Fibroblast of lung (primary cell): Measurements from ENCODE around the gene F2RL3. TPM values are rescaled to one million over a fixed set of nuclear protein-coding genes. Genes with fewer than 3 reads are reported as not detected.

ENCODE experiments used
- DNase-seq, 2 donors: peaks; one replicate each; pipeline versions ENCODE4 v3.0.0 to v3.0.0-alpha.2; 2010; ENCODE audit warnings: low read depth in 2 of 2
- H2AFZ ChIP-seq: 2 replicates; pipeline ENCODE4 v1.5.1; 2012; ENCODE audit warnings: low read length, control low read depth, inconsistent platforms
- H3K27ac ChIP-seq: 2 replicates; pipeline ENCODE4 v1.5.1; 2011; ENCODE audit warnings: low read length, control low read depth; ENCODE audit not compliant: insufficient read depth
- H3K27me3 ChIP-seq: 2 replicates; pipeline ENCODE4 v1.5.1; 2011; ENCODE audit warnings: mild to moderate bottlenecking, low read length; ENCODE audit not compliant: control insufficient read depth, insufficient read depth
- H3K36me3 ChIP-seq: 2 replicates; pipeline ENCODE4 v1.5.1; 2011; ENCODE audit warnings: low read length; ENCODE audit not compliant: control insufficient read depth, insufficient read depth
- H3K4me1 ChIP-seq: 2 replicates; pipeline ENCODE4 v1.5.1; 2011; ENCODE audit warnings: low read length; ENCODE audit not compliant: control insufficient read depth, insufficient read depth; ENCODE audit errors: extremely low read depth
- H3K4me2 ChIP-seq: 2 replicates; pipeline ENCODE4 v1.5.1; 2011; ENCODE audit warnings: low read length, control low read depth; ENCODE audit not compliant: insufficient read depth; ENCODE audit errors: extremely low read depth
- H3K4me3 ChIP-seq, 4 experiments: fragments of 200-600 bp in 1 of 4; sonication (generic) in 1 of 4; replicated peaks in 1 of 4; 2 replicates each; pipeline ENCODE4 v1.5.1; 2011 to 2016; ENCODE audit warnings: low read length in 4 of 4, low read depth in 3 of 4, mild to moderate bottlenecking in 3 of 4, control low read depth in 2 of 4, inconsistent platforms in 1 of 4, mixed read lengths in 1 of 4; ENCODE audit not compliant: insufficient read depth in 1 of 4; ENCODE audit errors: control extremely low read depth in 1 of 4
- H3K79me2 ChIP-seq: 2 replicates; pipeline ENCODE4 v1.5.1; 2012; ENCODE audit warnings: mild to moderate bottlenecking, low read length, inconsistent platforms; ENCODE audit not compliant: control insufficient read depth, insufficient read depth
- H3K9ac ChIP-seq: 2 replicates; pipeline ENCODE4 v1.5.1; 2011; ENCODE audit warnings: mild to moderate bottlenecking, low read length, control low read depth; ENCODE audit not compliant: insufficient read depth
- H3K9me3 ChIP-seq: 2 replicates; pipeline ENCODE4 v1.5.1; 2012; ENCODE audit warnings: low read depth, low read length; ENCODE audit not compliant: control insufficient read depth, insufficient read depth
- H4K20me1 ChIP-seq: 2 replicates; pipeline ENCODE4 v1.5.1; 2011; ENCODE audit warnings: low read length; ENCODE audit not compliant: control insufficient read depth, insufficient read depth; ENCODE audit errors: extremely low read depth
- EZH2 ChIP-seq: IDR thresholded peaks from 2 replicates; pipeline ENCODE4 v1.5.1; 2012; ENCODE audit warnings: low read length, control low read depth, mild to moderate bottlenecking; ENCODE audit errors: missing control alignments
- polyA plus RNA-seq, 2 donors: library from polyadenylated mRNA; depleted of rRNA in 1 of 2; stranded (reverse) in 1 of 2; unstranded in 1 of 2; fragments of >200 nt; gene quantifications; 2 replicates each; pipeline ENCODE4 v1.2.1, GENCODE V29; 2011 to 2012; ENCODE audit warnings: missing spikeins in 1 of 2
- total RNA-seq: library from RNA; depleted of rRNA; stranded (reverse); fragments of >200 nt; gene quantifications from 2 replicates; pipeline ENCODE4 v1.2.1, GENCODE V29; 2014
- TF ChIP-seq, protein P1 (sequence below), 2 donors: IDR thresholded peaks in 1 of 2; conservative IDR thresholded peaks in 1 of 2; 1 replicate in 1 of 2; 2 replicates in 1 of 2; pipeline ENCODE4 v1.5.1; 2011 to 2012; ENCODE audit warnings: low read length in 2 of 2, control low read depth in 1 of 2, inconsistent platforms in 1 of 2, low read depth in 1 of 2, mild to moderate bottlenecking in 1 of 2

F2RL3 gene
- total and polyA plus RNA-seq, 2 donors (not counting 1 experiment from before 2014, with no cell fraction given), result under 0.01 to 0.01 TPM

DNA sequence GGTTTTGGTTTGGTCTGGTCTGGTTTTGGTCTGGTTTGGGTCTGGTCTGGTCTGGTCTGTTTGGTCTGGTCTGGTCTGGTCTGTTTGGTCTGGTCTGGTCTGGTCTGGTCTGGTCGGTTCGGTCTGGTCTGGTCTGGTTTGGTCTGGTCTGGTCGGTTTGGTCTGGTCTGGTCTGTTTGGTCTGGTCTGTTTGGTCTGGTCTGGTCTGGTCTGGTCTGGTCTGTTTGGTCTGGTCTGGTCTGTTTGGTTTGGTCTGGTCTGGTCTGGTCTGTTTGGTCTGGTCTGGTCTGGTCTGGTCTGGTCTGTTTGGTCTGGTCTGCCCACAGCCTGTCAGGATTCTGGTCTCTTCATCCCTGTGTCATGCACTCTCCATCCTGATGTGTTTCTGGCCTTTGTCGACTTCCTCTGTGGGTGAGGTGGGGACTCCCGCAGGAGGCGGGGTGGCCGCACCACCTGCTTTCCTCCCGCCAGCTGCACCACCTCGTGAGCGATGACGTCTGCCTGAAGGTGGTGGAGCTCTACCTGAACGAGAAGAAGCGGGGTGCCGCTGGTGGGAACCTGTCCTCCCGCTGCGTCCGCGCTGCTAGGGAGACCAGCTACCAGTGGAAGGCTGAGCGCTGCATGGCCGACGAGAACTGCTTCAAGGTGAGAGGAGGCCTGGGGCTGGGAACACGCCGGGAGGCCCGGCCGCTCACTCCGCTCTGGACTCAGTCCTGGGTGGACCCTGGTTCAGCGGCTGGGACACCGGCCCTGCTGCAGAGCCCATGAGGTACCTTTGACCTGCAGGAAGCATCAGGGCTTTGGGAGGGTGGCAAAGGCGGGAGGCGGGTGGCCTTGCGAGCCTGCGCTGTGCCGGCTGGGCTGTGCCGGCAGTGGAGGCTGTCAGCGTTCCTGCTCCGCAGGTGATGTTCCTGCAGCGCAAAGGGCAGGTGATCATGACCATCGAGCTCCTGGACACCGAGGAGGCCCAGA lies 12.9 kb upstream of the F2RL3 start:
- no peak overlapping the region for H3K27ac ChIP-seq
- no peak for DNase-seq
- no peaks in the 10 kb centered on the region for H3K4me1 ChIP-seq
- no peak overlapping the region for H2AFZ ChIP-seq
- no peaks in the 10 kb centered on the region for H3K27me3 ChIP-seq
- TF ChIP-seq EZH2, result no peak
- TF ChIP-seq, protein P1, sequence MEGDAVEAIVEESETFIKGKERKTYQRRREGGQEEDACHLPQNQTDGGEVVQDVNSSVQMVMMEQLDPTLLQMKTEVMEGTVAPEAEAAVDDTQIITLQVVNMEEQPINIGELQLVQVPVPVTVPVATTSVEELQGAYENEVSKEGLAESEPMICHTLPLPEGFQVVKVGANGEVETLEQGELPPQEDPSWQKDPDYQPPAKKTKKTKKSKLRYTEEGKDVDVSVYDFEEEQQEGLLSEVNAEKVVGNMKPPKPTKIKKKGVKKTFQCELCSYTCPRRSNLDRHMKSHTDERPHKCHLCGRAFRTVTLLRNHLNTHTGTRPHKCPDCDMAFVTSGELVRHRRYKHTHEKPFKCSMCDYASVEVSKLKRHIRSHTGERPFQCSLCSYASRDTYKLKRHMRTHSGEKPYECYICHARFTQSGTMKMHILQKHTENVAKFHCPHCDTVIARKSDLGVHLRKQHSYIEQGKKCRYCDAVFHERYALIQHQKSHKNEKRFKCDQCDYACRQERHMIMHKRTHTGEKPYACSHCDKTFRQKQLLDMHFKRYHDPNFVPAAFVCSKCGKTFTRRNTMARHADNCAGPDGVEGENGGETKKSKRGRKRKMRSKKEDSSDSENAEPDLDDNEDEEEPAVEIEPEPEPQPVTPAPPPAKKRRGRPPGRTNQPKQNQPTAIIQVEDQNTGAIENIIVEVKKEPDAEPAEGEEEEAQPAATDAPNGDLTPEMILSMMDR (conservative IDR thresholded peaks at IDR 0.05 in 1 of 2, IDR thresholded peaks at IDR 0.05 in 1 of 2; ENCODE audit: low read depth in 1 of 2, low read length in 2 of 2), result no peak
- no peaks in the 10 kb centered on the region for H4K20me1 ChIP-seq
- no peak overlapping the region for H3K4me2 ChIP-seq
- H3K9me3 ChIP-seq, result no peaks in the 10 kb centered on the region
- H3K4me3 ChIP-seq, result no peak overlapping the region
- no peak overlapping the region for H3K9ac ChIP-seq
- peaks cover 20% of the 10 kb centered on the region for H3K36me3 ChIP-seq
- peaks cover 7% of the 10 kb centered on the region for H3K79me2 ChIP-seq

DNA sequence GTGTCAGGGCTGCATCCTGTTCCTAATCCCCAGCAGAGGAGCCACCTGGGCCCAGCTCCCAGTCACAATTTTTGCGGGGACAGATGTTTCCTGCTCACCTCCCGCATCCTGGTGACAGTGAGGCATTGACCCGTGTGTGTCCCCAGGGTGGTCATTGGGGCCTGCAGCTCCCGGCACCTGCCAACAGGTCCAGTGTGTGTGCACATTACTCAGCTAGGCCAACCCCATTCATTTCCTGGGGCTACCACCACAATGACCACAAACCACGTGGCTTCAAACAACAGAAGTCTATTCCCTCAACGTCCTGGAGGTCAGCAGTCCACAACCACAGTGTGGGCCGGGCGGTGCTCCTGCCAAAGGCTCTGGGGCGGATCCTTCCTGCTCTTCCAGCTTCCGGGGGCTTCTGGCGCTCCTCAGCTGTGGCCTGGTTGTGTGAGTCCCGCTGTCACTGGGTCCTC lies 11.9 kb upstream of the F2RL3 start:
- peaks cover 7% of the 10 kb centered on the region for H3K79me2 ChIP-seq
- no peak for TF ChIP-seq EZH2
- TF ChIP-seq, protein P1 (conservative IDR thresholded peaks at IDR 0.05 in 1 of 2, IDR thresholded peaks at IDR 0.05 in 1 of 2; ENCODE audit: low read depth in 1 of 2, low read length in 2 of 2), result no peak
- no peaks in the 10 kb centered on the region for H3K27me3 ChIP-seq
- no peak overlapping the region for H2AFZ ChIP-seq
- H3K36me3 ChIP-seq, result peaks cover 17% of the 10 kb centered on the region
- H3K9ac ChIP-seq, result no peak overlapping the region
- H3K9me3 ChIP-seq, result no peaks in the 10 kb centered on the region
- H3K4me2 ChIP-seq, result no peak overlapping the region
- no peak overlapping the region for H3K27ac ChIP-seq
- H3K4me1 ChIP-seq, result no peaks in the 10 kb centered on the region
- H4K20me1 ChIP-seq, result no peaks in the 10 kb centered on the region
- peak in 1 of 2 donors; percentile 88 for DNase-seq
- H3K4me3 ChIP-seq, result no peak overlapping the region

DNA sequence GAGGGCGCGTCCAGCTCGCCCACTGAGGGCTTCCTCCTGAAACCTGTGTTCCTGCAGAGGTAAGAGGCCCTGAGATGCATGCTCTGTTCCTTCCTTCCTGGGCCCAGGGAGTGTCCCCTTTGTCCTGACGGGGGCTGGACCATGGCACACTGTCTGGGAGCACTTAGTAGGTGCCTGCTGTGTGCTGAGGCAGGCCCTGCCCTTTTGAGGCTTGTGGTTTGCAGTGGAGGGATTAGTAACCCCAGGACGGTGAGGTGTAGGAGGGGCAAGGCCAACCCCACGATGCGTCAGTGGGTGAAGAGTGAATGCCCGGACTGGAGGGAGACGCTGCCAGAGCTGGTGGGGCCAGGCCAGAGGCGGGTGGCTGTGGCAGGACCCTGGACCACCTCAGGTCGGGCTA lies 11.2 kb upstream of the F2RL3 start:
- Histone ChIP-seq H3K79me2 (peaks cover 7% of the 10 kb centered on the region), H3K4me1 (no peaks in the 10 kb centered on the region), H3K4me2 (no peak overlapping the region), H3K9ac (no peak overlapping the region), H4K20me1 (no peaks in the 10 kb centered on the region), H3K36me3 (peaks cover 17% of the 10 kb centered on the region), H3K27me3 (no peaks in the 10 kb centered on the region), H2AFZ (no peak overlapping the region), H3K27ac (no peak overlapping the region), H3K4me3 (no peak overlapping the region), H3K9me3 (no peaks in the 10 kb centered on the region)
- no peak for TF ChIP-seq EZH2
- TF ChIP-seq, protein P1 (conservative IDR thresholded peaks at IDR 0.05 in 1 of 2, IDR thresholded peaks at IDR 0.05 in 1 of 2; ENCODE audit: low read depth in 1 of 2, low read length in 2 of 2), result no peak
- DNase-seq, result peak in 1 of 2 donors; percentile 27
